Measurements from ENCODE around the gene FTO. TPM values are rescaled to one million over a fixed set of nuclear protein-coding genes. Genes with fewer than 3 reads are reported as not detected.
"Not testable (repeated sequence)": the region's sequence is repeated elsewhere in the genome, so short reads cannot be mapped to it uniquely, and the experiment has no call there.

Gene FTO
- polyA plus RNA-seq, 2 donors, result 5.3 to 14.7 TPM

- no peaks in the 10 kb centered on the region for H3K4me1 ChIP-seq (ENCODE audit: control insufficient read depth in 2 of 2, insufficient read depth in 2 of 2, low read length in 1 of 2)
- peaks cover 1 to 2% of the 10 kb centered on the region in 2 donors for H3K36me3 ChIP-seq (ENCODE audit: control insufficient read depth in 2 of 2, insufficient read depth in 2 of 2, low read length in 1 of 2)
- no peak overlapping the region for H3K27ac ChIP-seq (ENCODE audit: low read depth in 2 of 2, low read length in 1 of 2)
- 89 to 91% methylated on average over 1 of the region's 1 CpG for WGBS, 2 donors
- H3K4me3 ChIP-seq (ENCODE audit: low read depth in 1 of 2, low read length in 2 of 2), result no peak overlapping the region
- no peaks in the 10 kb centered on the region for H3K27me3 ChIP-seq (ENCODE audit: control insufficient read depth in 1 of 2, insufficient read depth in 2 of 2, low read length in 2 of 2)
- no peaks in the 10 kb centered on the region for H3K9me3 ChIP-seq (ENCODE audit: control insufficient read depth in 2 of 2, insufficient read depth in 1 of 2, low read depth in 1 of 2, low read length in 1 of 2)
Measured at GRCh38 chr16:53843084-53843483, 139.1 kb downstream of the FTO start.

GRCh38 chr16:53844804-53845203 lies 140.8 kb downstream of the FTO start:
- H3K4me1 ChIP-seq (ENCODE audit: control insufficient read depth in 2 of 2, insufficient read depth in 2 of 2, low read length in 1 of 2), result peaks cover 0 to 1% of the 10 kb centered on the region in 2 donors
- no peaks in the 10 kb centered on the region for H3K27me3 ChIP-seq (ENCODE audit: control insufficient read depth in 1 of 2, insufficient read depth in 2 of 2, low read length in 2 of 2)
- no peaks in the 10 kb centered on the region for H3K9me3 ChIP-seq (ENCODE audit: control insufficient read depth in 2 of 2, insufficient read depth in 1 of 2, low read depth in 1 of 2, low read length in 1 of 2)
- whole genome bisulfite sequencing, 2 donors, result 84% methylated on average over 3 of the region's 3 CpGs
- no peak overlapping the region for H3K27ac ChIP-seq (ENCODE audit: low read depth in 2 of 2, low read length in 1 of 2)
- H3K4me3 ChIP-seq (ENCODE audit: low read depth in 1 of 2, low read length in 2 of 2), result no peak overlapping the region
- H3K36me3 ChIP-seq (ENCODE audit: control insufficient read depth in 2 of 2, insufficient read depth in 2 of 2, low read length in 1 of 2), result peaks cover 2 to 3% of the 10 kb centered on the region in 2 donors

- H3K4me1 ChIP-seq (ENCODE audit: control insufficient read depth in 2 of 2, insufficient read depth in 2 of 2, low read length in 1 of 2); H3K36me3 ChIP-seq (ENCODE audit: control insufficient read depth in 2 of 2, insufficient read depth in 2 of 2, low read length in 1 of 2); H3K27me3 ChIP-seq (ENCODE audit: control insufficient read depth in 1 of 2, insufficient read depth in 2 of 2, low read length in 2 of 2); H3K27ac ChIP-seq (ENCODE audit: low read depth in 2 of 2, low read length in 1 of 2); H3K4me3 ChIP-seq (ENCODE audit: low read depth in 1 of 2, low read length in 2 of 2); H3K9me3 ChIP-seq (ENCODE audit: control insufficient read depth in 2 of 2, insufficient read depth in 1 of 2, low read depth in 1 of 2, low read length in 1 of 2): not testable (repeated sequence)
- 92 to 93% methylated on average over 5 of the region's 5 CpGs for WGBS, 2 donors
Measured at GRCh38 chr16:53846549-53846948, 142.6 kb downstream of the FTO start.

- Histone ChIP-seq H3K27me3 (ENCODE audit: control insufficient read depth in 1 of 2, insufficient read depth in 2 of 2, low read length in 2 of 2) (no peaks in the 10 kb centered on the region), H3K27ac (ENCODE audit: low read depth in 2 of 2, low read length in 1 of 2) (no peak overlapping the region), H3K4me3 (ENCODE audit: low read depth in 1 of 2, low read length in 2 of 2) (no peak overlapping the region), H3K4me1 (ENCODE audit: control insufficient read depth in 2 of 2, insufficient read depth in 2 of 2, low read length in 1 of 2) (peaks cover 0 to 1% of the 10 kb centered on the region in 2 donors), H3K36me3 (ENCODE audit: control insufficient read depth in 2 of 2, insufficient read depth in 2 of 2, low read length in 1 of 2) (peaks cover 2 to 3% of the 10 kb centered on the region in 2 donors), H3K9me3 (ENCODE audit: control insufficient read depth in 2 of 2, insufficient read depth in 1 of 2, low read depth in 1 of 2, low read length in 1 of 2) (no peaks in the 10 kb centered on the region)
- 92 to 94% methylated on average over 6 of the region's 6 CpGs for WGBS, 2 donors
Measured at GRCh38 chr16:53846971-53847370, 143.0 kb downstream of the FTO start.

GRCh38 chr16:53848277-53848942 lies 144.5 kb downstream of the FTO start:
- H3K9me3 ChIP-seq (ENCODE audit: control insufficient read depth in 2 of 2, insufficient read depth in 1 of 2, low read depth in 1 of 2, low read length in 1 of 2), result no peaks in the 10 kb centered on the region
- WGBS, 2 donors, result 50 to 51% methylated on average over 3 of the region's 3 CpGs

GRCh38 chr16:53848950-53849349 lies 145.0 kb downstream of the FTO start:
- WGBS, 2 donors, result 95 to 100% methylated on average over 1 of the region's 1 CpG
- H3K4me3 ChIP-seq (ENCODE audit: low read depth in 1 of 2, low read length in 2 of 2), result no peak overlapping the region
- H3K27me3 ChIP-seq (ENCODE audit: control insufficient read depth in 1 of 2, insufficient read depth in 2 of 2, low read length in 2 of 2), result no peaks in the 10 kb centered on the region
- H3K36me3 ChIP-seq (ENCODE audit: control insufficient read depth in 2 of 2, insufficient read depth in 2 of 2, low read length in 1 of 2), result peaks cover 2 to 3% of the 10 kb centered on the region in 2 donors
- H3K9me3 ChIP-seq (ENCODE audit: control insufficient read depth in 2 of 2, insufficient read depth in 1 of 2, low read depth in 1 of 2, low read length in 1 of 2), result no peaks in the 10 kb centered on the region
- H3K27ac ChIP-seq (ENCODE audit: low read depth in 2 of 2, low read length in 1 of 2), result no peak overlapping the region
- H3K4me1 ChIP-seq (ENCODE audit: control insufficient read depth in 2 of 2, insufficient read depth in 2 of 2, low read length in 1 of 2), result peaks cover 0 to 1% of the 10 kb centered on the region in 2 donors

More at GRCh38 chr16:53848277-53848942, 144.5 kb downstream of the FTO start:
- no peak overlapping the region for H3K4me3 ChIP-seq (ENCODE audit: low read depth in 1 of 2, low read length in 2 of 2)
- H3K36me3 ChIP-seq (ENCODE audit: control insufficient read depth in 2 of 2, insufficient read depth in 2 of 2, low read length in 1 of 2), result peaks cover 2 to 3% of the 10 kb centered on the region in 2 donors
- H3K4me1 ChIP-seq (ENCODE audit: control insufficient read depth in 2 of 2, insufficient read depth in 2 of 2, low read length in 1 of 2), result peaks cover 0 to 1% of the 10 kb centered on the region in 2 donors
- no peak overlapping the region for H3K27ac ChIP-seq (ENCODE audit: low read depth in 2 of 2, low read length in 1 of 2)
- H3K27me3 ChIP-seq (ENCODE audit: control insufficient read depth in 1 of 2, insufficient read depth in 2 of 2, low read length in 2 of 2), result no peaks in the 10 kb centered on the region

- Histone ChIP-seq H3K27ac (ENCODE audit: low read depth in 2 of 2, low read length in 1 of 2) (no peak overlapping the region), H3K27me3 (ENCODE audit: control insufficient read depth in 1 of 2, insufficient read depth in 2 of 2, low read length in 2 of 2) (no peaks in the 10 kb centered on the region), H3K4me1 (ENCODE audit: control insufficient read depth in 2 of 2, insufficient read depth in 2 of 2, low read length in 1 of 2) (peaks cover 0 to 1% of the 10 kb centered on the region in 2 donors), H3K9me3 (ENCODE audit: control insufficient read depth in 2 of 2, insufficient read depth in 1 of 2, low read depth in 1 of 2, low read length in 1 of 2) (no peaks in the 10 kb centered on the region), H3K4me3 (ENCODE audit: low read depth in 1 of 2, low read length in 2 of 2) (no peak overlapping the region), H3K36me3 (ENCODE audit: control insufficient read depth in 2 of 2, insufficient read depth in 2 of 2, low read length in 1 of 2) (peaks cover 2 to 3% of the 10 kb centered on the region in 2 donors)
- WGBS, 2 donors, result 95 to 97% methylated on average over 1 of the region's 1 CpG
Measured at GRCh38 chr16:53849585-53849984, 145.6 kb downstream of the FTO start.

- Histone ChIP-seq H3K27ac (ENCODE audit: low read depth in 2 of 2, low read length in 1 of 2) (no peak overlapping the region), H3K27me3 (ENCODE audit: control insufficient read depth in 1 of 2, insufficient read depth in 2 of 2, low read length in 2 of 2) (no peaks in the 10 kb centered on the region), H3K9me3 (ENCODE audit: control insufficient read depth in 2 of 2, insufficient read depth in 1 of 2, low read depth in 1 of 2, low read length in 1 of 2) (no peaks in the 10 kb centered on the region), H3K36me3 (ENCODE audit: control insufficient read depth in 2 of 2, insufficient read depth in 2 of 2, low read length in 1 of 2) (peaks cover 2 to 3% of the 10 kb centered on the region in 2 donors), H3K4me1 (ENCODE audit: control insufficient read depth in 2 of 2, insufficient read depth in 2 of 2, low read length in 1 of 2) (peaks cover 0 to 1% of the 10 kb centered on the region in 2 donors), H3K4me3 (ENCODE audit: low read depth in 1 of 2, low read length in 2 of 2) (no peak overlapping the region)
- WGBS, 2 donors, result 51 to 63% methylated on average over 1 of the region's 1 CpG
Measured at GRCh38 chr16:53849994-53850393, 146.0 kb downstream of the FTO start.

- 92 to 95% methylated on average over 6 of the region's 6 CpGs for WGBS, 2 donors
- Histone ChIP-seq H3K27ac (ENCODE audit: low read depth in 2 of 2, low read length in 1 of 2) (no peak overlapping the region), H3K9me3 (ENCODE audit: control insufficient read depth in 2 of 2, insufficient read depth in 1 of 2, low read depth in 1 of 2, low read length in 1 of 2) (no peaks in the 10 kb centered on the region), H3K27me3 (ENCODE audit: control insufficient read depth in 1 of 2, insufficient read depth in 2 of 2, low read length in 2 of 2) (no peaks in the 10 kb centered on the region), H3K4me1 (ENCODE audit: control insufficient read depth in 2 of 2, insufficient read depth in 2 of 2, low read length in 1 of 2) (peaks cover 0 to 1% of the 10 kb centered on the region in 2 donors), H3K4me3 (ENCODE audit: low read depth in 1 of 2, low read length in 2 of 2) (no peak overlapping the region), H3K36me3 (ENCODE audit: control insufficient read depth in 2 of 2, insufficient read depth in 2 of 2, low read length in 1 of 2) (peaks cover 0 to 3% of the 10 kb centered on the region in 2 donors)
Measured at GRCh38 chr16:53852678-53853077, 148.7 kb downstream of the FTO start.

GRCh38 chr16:53855056-53855455 lies 151.1 kb downstream of the FTO start:
- Histone ChIP-seq H3K4me3 (ENCODE audit: low read depth in 1 of 2, low read length in 2 of 2) (no peak overlapping the region), H3K27me3 (ENCODE audit: control insufficient read depth in 1 of 2, insufficient read depth in 2 of 2, low read length in 2 of 2) (no peaks in the 10 kb centered on the region), H3K9me3 (ENCODE audit: control insufficient read depth in 2 of 2, insufficient read depth in 1 of 2, low read depth in 1 of 2, low read length in 1 of 2) (no peaks in the 10 kb centered on the region), H3K36me3 (ENCODE audit: control insufficient read depth in 2 of 2, insufficient read depth in 2 of 2, low read length in 1 of 2) (no peaks in the 10 kb centered on the region), H3K27ac (ENCODE audit: low read depth in 2 of 2, low read length in 1 of 2) (no peak overlapping the region), H3K4me1 (ENCODE audit: control insufficient read depth in 2 of 2, insufficient read depth in 2 of 2, low read length in 1 of 2) (no peaks in the 10 kb centered on the region)
